Body of pancreas (tissue), 4 donors: ENCODE results near the gene KMT2D. TPM values are rescaled to one million over a fixed set of nuclear protein-coding genes. Genes with fewer than 3 reads are reported as not detected.

Experiments used
- ATAC-seq: fragments of 150-250 bp; one replicate; pipeline ENCODE4 v1.9.1; 2016
- DNase-seq, 4 donors: peaks; one replicate each; pipeline ENCODE4 v3.0.0-alpha.2; 2019
- H3K27ac ChIP-seq, 4 donors: fragments of 200-600 bp; sonication (generic); 1 replicate in 3 of 4; 2 replicates in 1 of 4; pipeline versions ENCODE4 v1.5.1 to v1.6.1; 2016 to 2019; ENCODE audit warnings: mild to moderate bottlenecking in 1 of 4, mixed read lengths in 1 of 4, moderate library complexity in 1 of 4
- H3K27me3 ChIP-seq, 2 donors: fragments of 200-600 bp; sonication (generic); one replicate each; pipeline ENCODE4 v1.6.0; 2016; ENCODE audit warnings: mild to moderate bottlenecking in 1 of 2
- H3K36me3 ChIP-seq, 2 donors: fragments of 200-600 bp; sonication (generic); replicated peaks in 1 of 2; 2 replicates each; pipeline ENCODE4 v1.5.1; 2016; ENCODE audit warnings: low read depth in 2 of 2; ENCODE audit not compliant: insufficient read depth in 1 of 2
- H3K4me1 ChIP-seq: fragments of 200-600 bp; sonication (generic); one replicate; pipeline ENCODE4 v1.6.0; 2016
- H3K4me3 ChIP-seq, 2 donors: fragments of 200-600 bp; sonication (generic); 1 replicate in 1 of 2; 2 replicates in 1 of 2; pipeline ENCODE4 v1.5.1; 2016 to 2019
- H3K9me3 ChIP-seq, 3 donors: fragments of 200-600 bp; sonication (generic); 1 replicate in 2 of 3; 2 replicates in 1 of 3; pipeline ENCODE4 v1.5.1; 2016
- CTCF ChIP-seq, 7 experiments: fragments of 450-650 bp in 4 of 7; fragments of 200-600 bp in 3 of 7; sonication (generic) in 3 of 7; IDR thresholded peaks; one replicate each; pipeline ENCODE4 v1.5.1; 2016 to 2019; ENCODE audit warnings: antibody characterized with exemption in 7 of 7
- POLR2A ChIP-seq, 3 donors: fragments of 450-650 bp; IDR thresholded peaks; one replicate each; pipeline ENCODE4 v1.6.1; 2016; ENCODE audit warnings: antibody characterized with exemption in 3 of 3, mild to moderate bottlenecking in 2 of 3
- WGBS, 2 donors: methylation state at CpG; one replicate each; pipeline ENCODE4 v1.1.5; 2017; 5-methylcytosine and 5-hydroxymethylcytosine counted together
- intact Hi-C: fragments of 100-400 bp; cut with DNase I; formaldehyde crosslinking; loops from one replicate; pipeline ENCODE4 v1.15.1; 2023
- total RNA-seq, 2 donors: library from RNA; depleted of rRNA; stranded (reverse); fragments of >200 nt; gene quantifications; one replicate each; pipeline ENCODE4 v1.1.0, GENCODE V29; 2016

Gene KMT2D
- total RNA-seq, 2 donors from 2014 or later: 38.4 to 51.1 TPM

GRCh38 chr12:49084438-49084837 lies 23.8 kb upstream of the KMT2D start:
- no peak for ATAC-seq
- TF ChIP-seq CTCF (IDR thresholded peaks at IDR 0.05) (no peak), POLR2A (IDR thresholded peaks at IDR 0.05) (no peak)
- intact Hi-C loops: loop anchor here (10.0 kb wide), 1 partner anchor 150 kb away; no protein-coding TSS in a partner anchor

DNA sequence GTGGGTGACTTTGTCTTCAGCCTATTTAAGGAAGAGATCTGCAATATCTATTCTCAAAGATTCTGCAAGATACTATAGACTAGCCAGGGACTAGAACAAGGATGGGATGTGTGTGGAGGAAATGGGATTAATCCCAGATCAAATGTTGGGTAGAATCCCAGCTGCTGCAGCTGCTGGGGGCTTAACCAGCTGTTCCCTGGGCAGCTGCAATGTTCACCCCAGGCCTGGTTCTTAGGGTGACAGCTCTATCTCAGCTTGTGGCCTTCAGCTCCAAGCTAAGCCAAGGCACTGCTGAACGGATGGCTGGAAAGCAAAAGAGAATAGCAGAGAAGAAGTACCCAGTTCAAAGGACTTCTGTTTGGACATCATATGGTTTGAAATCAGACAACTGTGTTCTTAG lies 19.2 kb upstream of the KMT2D start:
- Histone ChIP-seq H3K27ac (no peak overlapping the region), H3K27me3 (no peaks in the 10 kb centered on the region), H3K4me3 (no peak overlapping the region), H3K4me1 (no peaks in the 10 kb centered on the region), H3K9me3 (no peaks in the 10 kb centered on the region), H3K36me3 (no peaks in the 10 kb centered on the region)
- ATAC-seq (no peak), DNase-seq (no peak)
- 38 to 53% methylated on average over 1 of the region's 1 CpG for WGBS, 2 donors
- intact Hi-C loops: loop anchor here (10.0 kb wide), 1 partner anchor 155 kb away; no protein-coding TSS in a partner anchor
- TF ChIP-seq CTCF (IDR thresholded peaks at IDR 0.05): no peak
- TF ChIP-seq POLR2A (IDR thresholded peaks at IDR 0.05): no peak

More at GRCh38 chr12:49084438-49084837, 23.8 kb upstream of the KMT2D start:
- no peak overlapping the region for H3K27ac ChIP-seq
- H3K4me1 ChIP-seq: peaks cover 13% of the 10 kb centered on the region
- H3K36me3 ChIP-seq: no peaks in the 10 kb centered on the region
- H3K4me3 ChIP-seq: no peak overlapping the region
- peaks cover 0 to 9% of the 10 kb centered on the region in 2 donors for H3K27me3 ChIP-seq
- no peaks in the 10 kb centered on the region for H3K9me3 ChIP-seq
- 93 to 98% methylated on average over 3 of the region's 3 CpGs for WGBS, 2 donors
- DNase-seq: no peak

- H3K27ac ChIP-seq: no peak overlapping the region
- no peak overlapping the region for H3K4me3 ChIP-seq
- TF ChIP-seq CTCF (IDR thresholded peaks at IDR 0.05) (no peak), POLR2A (IDR thresholded peaks at IDR 0.05) (no peak)
- DNase-seq: no peak
- H3K9me3 ChIP-seq: no peaks in the 10 kb centered on the region
- intact Hi-C loops: no loop called here
- H3K4me1 ChIP-seq: peaks cover 14% of the 10 kb centered on the region
- ATAC-seq: no peak
- WGBS, 2 donors: 79 to 85% methylated on average over 11 of the region's 11 CpGs
- H3K27me3 ChIP-seq: no peaks in the 10 kb centered on the region
- no peaks in the 10 kb centered on the region for H3K36me3 ChIP-seq
Observed at GRCh38 chr12:49070971-49071370, 10.4 kb upstream of the KMT2D start.

GRCh38 chr12:49069507-49070346 lies 9.1 kb upstream of the KMT2D start, which contains the start of gene RHEBL1:
Gene RHEBL1, minus strand, starts transcription at chr12:49069979. Its CDS starts 194 bp downstream, at chr12:49069785.
- H3K36me3 ChIP-seq: no peaks in the 10 kb centered on the region
- peak within 1 kb of the TSS; percentile 57 to 63 for H3K4me3 ChIP-seq
- TF ChIP-seq CTCF (IDR thresholded peaks at IDR 0.05) (no peak), POLR2A (IDR thresholded peaks at IDR 0.05) (peak in 2 of 3 donors; percentile 40 to 61)
- WGBS, 2 donors: 0 to 1% methylated on average over 42 to 60 of the region's 60 CpGs
- peak; percentile 100 for ATAC-seq
- no peaks in the 10 kb centered on the region for H3K9me3 ChIP-seq
- no peaks in the 10 kb centered on the region for H3K27me3 ChIP-seq
- H3K4me1 ChIP-seq: peaks cover 14% of the 10 kb centered on the region
- DNase-seq: peak; percentile 98 to 99 (median 99)
- intact Hi-C loops: no loop called here
- H3K27ac ChIP-seq: peak within 1 kb of the TSS in 3 of 4 donors; percentile 32 to 83 (median 78)
